A549 treated with CORT108297 at 1 μM for 4 hours (cell line): Measurements from ENCODE around the gene TMEM69. TPM values are rescaled to one million over a fixed set of nuclear protein-coding genes. Genes with fewer than 3 reads are reported as not detected.

Experiments used
- total RNA-seq: library from RNA; stranded (reverse); fragments of 200-300 nt; extraction: Qiagen RNA extraction; gene quantifications from 5 replicates; pipeline ENCODE4 v1.2.3, GENCODE V29; 2022

TMEM69 gene, protein sequence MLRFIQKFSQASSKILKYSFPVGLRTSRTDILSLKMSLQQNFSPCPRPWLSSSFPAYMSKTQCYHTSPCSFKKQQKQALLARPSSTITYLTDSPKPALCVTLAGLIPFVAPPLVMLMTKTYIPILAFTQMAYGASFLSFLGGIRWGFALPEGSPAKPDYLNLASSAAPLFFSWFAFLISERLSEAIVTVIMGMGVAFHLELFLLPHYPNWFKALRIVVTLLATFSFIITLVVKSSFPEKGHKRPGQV
- 16.8 to 21.0 TPM (median 20.8 TPM) in 5 replicates for total RNA-seq

DNA sequence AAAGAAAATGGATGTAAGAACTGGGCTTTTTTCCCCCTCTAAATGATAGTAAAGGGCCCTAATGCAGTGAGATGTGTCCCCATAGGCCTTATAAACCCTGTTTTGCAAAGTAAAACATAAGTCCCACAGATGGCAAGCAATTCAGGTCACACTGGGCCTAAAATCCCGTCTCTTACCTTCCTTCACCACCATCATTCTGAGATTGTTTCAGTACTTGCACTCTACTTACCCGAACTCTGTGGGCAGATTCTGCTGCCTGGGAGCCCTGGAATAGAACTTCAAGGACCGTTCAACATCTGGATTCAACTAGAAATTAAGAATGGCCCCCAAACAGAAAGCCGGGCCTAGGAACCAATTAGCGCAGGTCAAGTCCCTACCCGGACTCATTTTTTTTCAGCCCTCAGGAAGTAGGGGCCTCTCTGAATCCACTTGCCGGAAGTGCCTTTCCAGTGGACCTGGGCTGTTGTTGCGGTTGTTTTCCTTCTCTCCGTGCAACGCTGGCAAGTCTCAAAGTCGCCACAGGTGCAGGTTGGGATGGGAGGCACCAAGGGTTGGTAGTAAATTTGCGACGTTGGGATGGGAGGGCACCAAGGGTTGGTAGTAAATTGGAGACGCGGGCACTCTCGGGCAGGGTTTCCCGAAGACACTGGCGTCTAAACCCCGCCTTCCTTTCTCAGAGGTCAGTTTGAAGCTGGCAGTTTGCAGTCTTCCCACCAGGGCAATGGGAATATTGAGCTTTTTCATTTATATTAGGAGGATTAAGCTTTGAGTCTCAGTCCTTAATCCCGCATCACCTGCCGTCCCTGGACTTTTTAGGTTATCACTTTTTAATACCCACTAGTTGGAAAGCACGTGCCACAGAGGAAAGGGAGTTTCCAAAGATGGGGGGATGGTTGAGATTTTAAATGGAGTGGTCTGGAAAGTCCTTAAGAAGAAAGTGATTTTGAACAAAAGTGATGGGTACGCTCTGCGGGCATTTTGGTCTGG, at the start of gene TMEM69:
TMEM69 (plus strand) TSS at position 428 of the 987 bp plus-strand sequence. CDS start 2,888 bp downstream, outside the sequence.

DNA sequence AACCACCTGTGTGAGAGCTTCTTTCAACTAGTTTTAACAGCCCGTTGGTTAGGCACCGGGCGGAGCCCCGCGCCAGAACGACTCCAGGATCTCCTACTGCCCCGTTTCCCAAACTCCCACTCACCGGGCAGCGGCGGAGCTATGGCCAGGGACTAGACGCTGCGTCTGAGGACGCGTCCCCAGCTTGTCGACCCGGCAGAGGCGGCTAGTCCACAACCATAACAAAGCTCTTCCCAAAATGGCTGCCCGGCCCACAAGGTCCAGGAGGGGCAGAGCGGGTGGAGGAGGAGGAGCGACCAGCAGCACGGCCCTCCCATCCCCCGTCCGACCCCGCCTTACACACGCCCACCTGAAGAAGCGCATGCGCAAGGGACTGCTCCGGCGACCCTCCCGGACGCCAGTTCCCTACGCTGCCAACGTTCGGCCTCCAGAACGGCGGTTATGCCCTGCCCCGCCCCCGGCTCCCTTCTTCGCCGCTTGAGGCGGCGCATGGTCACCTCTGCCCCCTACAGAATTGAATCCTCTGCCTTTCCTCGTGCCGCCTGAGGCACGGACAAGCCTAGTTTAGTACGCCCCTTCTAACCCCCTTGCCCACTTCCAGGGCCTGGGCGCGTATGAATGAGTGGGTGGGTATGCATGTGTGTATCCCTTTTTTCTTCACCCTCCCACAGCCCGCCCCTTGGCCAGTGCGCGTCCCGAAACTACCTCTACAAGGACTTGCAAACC, 1.5 kb upstream of the TMEM69 start, which contains the start of gene GPBP1L1:
GPBP1L1 (minus strand) TSS at position 246 of the 726 bp plus-strand sequence. CDS start 27,446 bp downstream, outside the sequence.

Other genes starting within 250 kb of the TMEM69 start
- gene TESK2, start 197.0 kb upstream of the TMEM69 start, total RNA-seq, result 0.20 to 0.37 TPM (median 0.28 TPM) in 5 replicates
- 1.3 to 2.1 TPM (median 1.7 TPM) in 5 replicates for gene CCDC163, start 188.1 kb upstream of the TMEM69 start, total RNA-seq
- gene MMACHC, start 187.9 kb upstream of the TMEM69 start, total RNA-seq, result 1.6 to 2.1 TPM (median 1.8 TPM) in 5 replicates
- gene PRDX1, start 166.3 kb upstream of the TMEM69 start, total RNA-seq, result 2,063 to 2,375 TPM (median 2,098 TPM) in 5 replicates
- 74.8 to 84.7 TPM (median 78.4 TPM) in 5 replicates for gene AKR1A1, start 137.4 kb upstream of the TMEM69 start, total RNA-seq
- gene NASP, start 104.1 kb upstream of the TMEM69 start, total RNA-seq, result 109 to 160 TPM (median 122 TPM) in 5 replicates
- gene CCDC17, start 64.1 kb upstream of the TMEM69 start, total RNA-seq, result 0.24 to 0.51 TPM (median 0.35 TPM) in 5 replicates
- 32.6 to 56.1 TPM (median 37.7 TPM) in 5 replicates for gene GPBP1L1, start 1.6 kb upstream of the TMEM69 start, total RNA-seq
- gene IPP, start 62.5 kb downstream of the TMEM69 start, total RNA-seq, result 4.5 to 5.7 TPM (median 4.8 TPM) in 5 replicates
- gene MAST2, start 115.4 kb downstream of the TMEM69 start, total RNA-seq, result 17.2 to 22.2 TPM (median 20.7 TPM) in 5 replicates